A673 (cell line): ENCODE measurements around the gene WDHD1. TPM values are rescaled to one million over a fixed set of nuclear protein-coding genes. Genes with fewer than 3 reads are reported as not detected.
A peak's percentile ranks its signal among the peaks of the same experiment; 100 is the strongest.

Experiments used
- BruUV-seq: library from RNA; stranded (reverse); fragments of 400-500 nt; replicated peaks from 2 replicates; lab custom pipeline; 2021; lab: Mats Ljungman, UMichigan
- CTCF ChIA-PET: fragments of 300-600 bp; sonication (Branson Sonifier 250); formaldehyde crosslinking; loops from one replicate; lab custom pipeline; 2022; ENCODE audit warnings: antibody characterized with exemption; lab: Charles Lee
- POLR2A ChIA-PET: fragments of 300-600 bp; sonication (Branson Sonifier 250); formaldehyde crosslinking; loops from one replicate; lab custom pipeline; 2022; ENCODE audit warnings: antibody characterized with exemption; ENCODE audit not compliant: low non-redundant PET; lab: Charles Lee
- DNase-seq: peaks from one replicate; pipeline ENCODE4 v3.0.0-alpha.2; 2015; ENCODE audit warnings: low spot score
- H3K27ac ChIP-seq: fragments of 200-600 bp; sonication (generic); 2 replicates; pipeline ENCODE4 v1.5.1; 2016; ENCODE audit warnings: mixed run types, low read depth, mild to moderate bottlenecking, mixed read lengths, antibody characterized with exemption, low read length; ENCODE audit not compliant: poor library complexity, severe bottlenecking
- H3K27me3 ChIP-seq: fragments of 200-600 bp; sonication (generic); replicated peaks from 2 replicates; pipeline ENCODE4 v1.6.1; 2017; ENCODE audit warnings: mixed run types, low read depth, mild to moderate bottlenecking, mixed read lengths, antibody characterized with exemption, low read length; ENCODE audit not compliant: insufficient read depth, poor library complexity
- H3K36me3 ChIP-seq: fragments of 200-600 bp; sonication (generic); 2 replicates; pipeline ENCODE4 v1.6.1; 2016; ENCODE audit warnings: mixed run types, mild to moderate bottlenecking, mixed read lengths, antibody characterized with exemption, low read length; ENCODE audit not compliant: insufficient read depth, poor library complexity, severe bottlenecking
- H3K4me1 ChIP-seq: fragments of 200-600 bp; sonication (generic); 2 replicates; pipeline ENCODE4 v1.6.1; 2017; ENCODE audit warnings: mixed run types, mild to moderate bottlenecking, mixed read lengths, antibody characterized with exemption, low read length; ENCODE audit not compliant: insufficient read depth, poor library complexity, severe bottlenecking
- H3K4me3 ChIP-seq: fragments of 200-600 bp; sonication (generic); 2 replicates; pipeline ENCODE4 v1.5.1; 2016; ENCODE audit warnings: low read depth, mixed run types, mild to moderate bottlenecking, mixed read lengths, low read length; ENCODE audit not compliant: poor library complexity, severe bottlenecking
- H3K9me3 ChIP-seq: fragments of 200-600 bp; sonication (generic); 2 replicates; pipeline ENCODE4 v1.6.1; 2016; ENCODE audit warnings: mixed run types, low read depth, mild to moderate bottlenecking, mixed read lengths, antibody characterized with exemption, low read length; ENCODE audit not compliant: poor library complexity, severe bottlenecking
- CTCF ChIP-seq: fragments of 300-800, 200-600 bp; sonication (generic); conservative IDR thresholded peaks from 2 replicates; pipeline ENCODE4 v1.5.1; 2017; ENCODE audit warnings: low read depth, mild to moderate bottlenecking, antibody characterized with exemption, low read length, moderate library complexity, mixed read lengths
- EZH2 ChIP-seq: fragments of 200-600 bp; sonication (generic); IDR thresholded peaks from 2 replicates; pipeline ENCODE4 v1.6.1; 2017; ENCODE audit warnings: borderline replicate concordance, low read depth, mild to moderate bottlenecking, mixed read lengths, antibody characterized with exemption, low read length; ENCODE audit not compliant: poor library complexity, severe bottlenecking
- intact Hi-C: fragments of 100-400 bp; cut with micrococcal nuclease; formaldehyde crosslinking; loops from one replicate; pipeline ENCODE4 v1.10.0; 2022; ENCODE audit not compliant: unreplicated experiment
- total RNA-seq: library from RNA; stranded (reverse); gene quantifications from 2 replicates; pipeline ENCODE4 v1.2.3, GENCODE V29; 2021

WDHD1 gene
- total RNA-seq, 1 experiment from 2014 or later: 52.7 TPM

- ChIA-PET CTCF (no interaction called here), POLR2A (no interaction called here)
- no peak overlapping the region for H3K4me3 ChIP-seq
- intact Hi-C loops: no loop called here
- H3K4me1 ChIP-seq: no peaks in the 10 kb centered on the region
- no peaks in the 10 kb centered on the region for H3K36me3 ChIP-seq
- no peak for DNase-seq
- BruUV-seq: no TSS peak
- no peak for TF ChIP-seq CTCF
- no peak for TF ChIP-seq EZH2
- H3K27ac ChIP-seq: no peak overlapping the region
- H3K27me3 ChIP-seq: no peaks in the 10 kb centered on the region
- no peaks in the 10 kb centered on the region for H3K9me3 ChIP-seq
These were observed 118.7 kb downstream of the WDHD1 start for GRCh38 chr14:54908190-54908589.

GRCh38 chr14:54906075-54906474, 120.8 kb downstream of the WDHD1 start:
- TF ChIP-seq CTCF: no peak
- TF ChIP-seq EZH2: no peak
- CTCF ChIA-PET: no interaction called here
- H3K4me1 ChIP-seq: peaks cover 4% of the 10 kb centered on the region

GRCh38 chr14:54902521-54903420, 124.1 kb downstream of the WDHD1 start, which contains the start of gene GCH1:
Gene GCH1, minus strand, starts transcription at chr14:54902826. Its CDS starts 163 bp downstream, at chr14:54902663.
- TF ChIP-seq EZH2: no peak
- TF ChIP-seq CTCF: peak; percentile 45
- peak; percentile 81 for DNase-seq
- intact Hi-C loops: no loop called here
- Histone ChIP-seq H3K27me3 (no peaks in the 10 kb centered on the region), H3K36me3 (no peaks in the 10 kb centered on the region), H3K4me3 (peak within 1 kb of the TSS; percentile 73), H3K9me3 (no peaks in the 10 kb centered on the region), H3K27ac (no peak within 1 kb of the TSS), H3K4me1 (peaks cover 5% of the 10 kb centered on the region)
- ChIA-PET POLR2A (no interaction called here), CTCF (interaction anchor here (0.6 kb wide), 1 partner anchor 11 kb away, joined by 4 read pairs; no protein-coding TSS in a partner anchor)
- BruUV-seq: no TSS peak

More at GRCh38 chr14:54906075-54906474, 120.8 kb downstream of the WDHD1 start:
- intact Hi-C loops: no loop called here
- no peaks in the 10 kb centered on the region for H3K27me3 ChIP-seq
- no peak for DNase-seq
- H3K27ac ChIP-seq: no peak overlapping the region
- no TSS peak for BruUV-seq
- no peaks in the 10 kb centered on the region for H3K36me3 ChIP-seq
- POLR2A ChIA-PET: no interaction called here
- no peaks in the 10 kb centered on the region for H3K9me3 ChIP-seq
- H3K4me3 ChIP-seq: no peak overlapping the region
